Esophagus squamous epithelium (tissue), 4 donors: ENCODE results near the gene CHRNB2.

Experiments
- POLR2A ChIP-seq, 4 donors: fragments of 450-650 bp; IDR thresholded peaks; one replicate each; pipeline ENCODE4 v1.6.1; 2017; ENCODE audit warnings: antibody characterized with exemption in 4 of 4, mild to moderate bottlenecking in 4 of 4, moderate library complexity in 3 of 4
- TF ChIP-seq, protein P1 (sequence below), 6 experiments: fragments of 450-650 bp in 4 of 6; fragments of 200-600 bp in 2 of 6; sonication (generic) in 2 of 6; IDR thresholded peaks; one replicate each; pipeline ENCODE4 v1.5.1; 2016 to 2019; ENCODE audit warnings: antibody characterized with exemption in 6 of 6, mild to moderate bottlenecking in 4 of 6, moderate library complexity in 4 of 6

DNA sequence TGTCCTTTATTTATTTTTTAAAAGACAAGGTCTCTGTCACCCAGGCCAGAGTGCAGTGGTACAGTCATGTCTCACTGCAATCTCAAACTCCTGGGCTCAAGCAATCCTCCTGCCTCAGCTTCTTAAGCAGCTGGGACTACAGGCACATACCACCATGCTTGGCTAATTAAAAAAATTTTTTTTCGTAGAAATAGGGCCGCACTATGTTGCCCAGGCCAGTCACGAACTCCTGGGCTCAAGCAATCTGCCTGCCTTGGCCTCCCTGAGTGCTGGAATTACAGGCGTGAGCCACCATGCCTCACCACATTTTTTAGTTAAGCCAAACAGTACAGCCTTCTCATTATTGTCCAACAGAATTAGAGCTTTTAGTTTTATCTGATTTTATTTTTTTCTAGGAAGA is 47.8 kb downstream of the CHRNB2 start:
- TF ChIP-seq, protein P1, sequence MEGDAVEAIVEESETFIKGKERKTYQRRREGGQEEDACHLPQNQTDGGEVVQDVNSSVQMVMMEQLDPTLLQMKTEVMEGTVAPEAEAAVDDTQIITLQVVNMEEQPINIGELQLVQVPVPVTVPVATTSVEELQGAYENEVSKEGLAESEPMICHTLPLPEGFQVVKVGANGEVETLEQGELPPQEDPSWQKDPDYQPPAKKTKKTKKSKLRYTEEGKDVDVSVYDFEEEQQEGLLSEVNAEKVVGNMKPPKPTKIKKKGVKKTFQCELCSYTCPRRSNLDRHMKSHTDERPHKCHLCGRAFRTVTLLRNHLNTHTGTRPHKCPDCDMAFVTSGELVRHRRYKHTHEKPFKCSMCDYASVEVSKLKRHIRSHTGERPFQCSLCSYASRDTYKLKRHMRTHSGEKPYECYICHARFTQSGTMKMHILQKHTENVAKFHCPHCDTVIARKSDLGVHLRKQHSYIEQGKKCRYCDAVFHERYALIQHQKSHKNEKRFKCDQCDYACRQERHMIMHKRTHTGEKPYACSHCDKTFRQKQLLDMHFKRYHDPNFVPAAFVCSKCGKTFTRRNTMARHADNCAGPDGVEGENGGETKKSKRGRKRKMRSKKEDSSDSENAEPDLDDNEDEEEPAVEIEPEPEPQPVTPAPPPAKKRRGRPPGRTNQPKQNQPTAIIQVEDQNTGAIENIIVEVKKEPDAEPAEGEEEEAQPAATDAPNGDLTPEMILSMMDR (IDR thresholded peaks at IDR 0.05): no peak
- TF ChIP-seq POLR2A (IDR thresholded peaks at IDR 0.05): no peak
